GM12864 (cell line): ENCODE results near the gene CDX1.

Experiments
- DNase-seq: peaks from one replicate; pipeline ENCODE4 v3.0.0-alpha.2; 2011; ENCODE audit warnings: low read depth
- H3K4me3 ChIP-seq: 2 replicates; pipeline ENCODE4 v1.5.1; 2011; ENCODE audit warnings: mild to moderate bottlenecking, low read depth, low read length, control low read depth
- CTCF ChIP-seq: IDR thresholded peaks from 2 replicates; pipeline ENCODE4 v1.5.1; 2011; ENCODE audit warnings: low read depth, mild to moderate bottlenecking, moderate library complexity, low read length, control low read depth, inconsistent platforms; ENCODE audit errors: missing control alignments

The CDX1 gene

DNA sequence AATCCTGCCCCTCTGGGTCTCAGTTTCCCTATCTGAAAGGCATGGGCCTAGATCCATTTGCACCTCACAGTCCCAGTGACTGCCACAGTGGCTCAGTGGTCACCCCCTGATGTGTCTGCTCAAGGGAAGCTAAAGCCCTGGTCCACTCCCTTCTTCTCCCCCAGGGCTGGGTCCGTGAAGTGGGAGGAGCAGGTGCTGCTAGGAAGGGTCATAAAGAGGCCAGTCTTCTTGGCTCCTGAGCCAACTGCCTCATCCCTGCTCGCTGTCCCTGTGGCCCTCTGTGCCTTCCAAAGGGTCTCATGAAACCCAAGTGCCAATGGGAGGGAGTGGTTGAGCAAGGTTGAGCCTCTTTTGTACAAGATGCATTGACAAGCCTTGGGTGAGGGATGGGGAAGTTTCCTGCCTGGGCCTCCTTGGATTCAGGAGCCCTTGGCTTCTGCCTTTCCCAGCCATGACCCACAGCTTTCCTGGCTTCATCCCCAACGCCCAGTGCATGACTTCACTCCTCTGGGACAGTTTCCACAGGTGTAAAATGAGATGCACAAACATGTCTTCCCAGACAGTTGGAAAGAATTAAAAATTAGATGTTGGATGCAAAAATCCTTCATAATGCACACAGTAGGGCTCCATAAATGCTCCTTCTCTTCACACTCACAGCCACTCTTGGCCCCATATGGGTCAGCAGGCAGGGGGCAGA, 21.7 kb downstream of the CDX1 start:
- no peak overlapping the region for H3K4me3 ChIP-seq
- no peak for TF ChIP-seq CTCF
- no peak for DNase-seq

- no peak overlapping the region for H3K4me3 ChIP-seq
- no peak for TF ChIP-seq CTCF
- no peak for DNase-seq
These were observed 22.7 kb downstream of the CDX1 start for GRCh38 chr5:150189326-150189725.

- DNase-seq: no peak
- TF ChIP-seq CTCF: no peak
- H3K4me3 ChIP-seq: no peak within 1 kb of the TSS
These were observed 23.3 kb downstream of the CDX1 start, which contains the start of gene SLC6A7 for GRCh38 chr5:150189728-150190502. Gene SLC6A7, plus strand, starts transcription at chr5:150190062. Its CDS starts 266 bp downstream, at chr5:150190328.

DNA sequence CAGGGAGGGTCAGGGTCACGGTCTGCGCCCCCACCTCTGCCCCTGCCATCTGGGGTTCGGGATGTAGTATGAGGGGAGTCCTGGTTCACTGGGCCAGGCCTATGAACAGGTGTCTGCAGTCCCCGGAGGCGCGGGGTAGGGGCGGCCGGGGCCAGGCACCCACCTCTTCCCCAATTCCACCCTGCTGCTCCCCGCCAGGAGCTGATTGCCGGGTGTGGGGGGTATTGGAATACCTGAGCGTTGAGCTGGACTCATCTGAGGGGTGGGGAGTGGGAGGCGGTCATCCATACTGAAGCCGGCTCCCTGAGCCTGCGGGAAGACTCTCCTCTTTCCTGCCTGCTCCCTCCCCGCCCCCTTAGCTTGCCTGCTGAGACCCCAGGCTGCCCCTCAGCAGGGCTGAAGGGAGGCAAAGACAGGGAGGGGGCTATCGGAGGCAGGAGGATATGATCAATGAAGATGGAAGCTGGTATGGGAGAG, 24.0 kb downstream of the CDX1 start:
- no peak for DNase-seq
- no peak for TF ChIP-seq CTCF
- no peak overlapping the region for H3K4me3 ChIP-seq

GRCh38 chr5:150190987-150191386, 24.4 kb downstream of the CDX1 start:
- no peak for TF ChIP-seq CTCF
- no peak for DNase-seq
- H3K4me3 ChIP-seq: no peak overlapping the region

DNA sequence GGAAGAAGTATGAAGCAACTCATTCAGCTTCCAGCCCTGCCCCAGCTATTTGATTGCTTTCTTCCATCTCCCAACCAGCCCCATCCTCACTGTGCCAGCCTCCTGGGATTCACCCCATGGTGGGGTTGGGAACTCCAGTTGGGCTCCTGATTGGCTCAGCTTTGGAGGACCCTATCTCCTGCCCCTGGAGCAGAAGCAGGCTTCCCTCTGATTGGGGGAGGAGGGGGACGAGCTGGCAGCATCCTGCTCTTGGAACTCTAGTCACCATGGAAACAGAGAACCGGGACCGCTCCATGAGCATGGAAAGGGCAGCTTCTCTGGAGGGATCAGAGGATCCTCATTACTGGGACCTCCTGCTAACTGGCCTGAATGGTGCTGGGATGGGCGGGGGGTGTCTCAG, 25.9 kb downstream of the CDX1 start:
- no peak overlapping the region for H3K4me3 ChIP-seq
- no peak for TF ChIP-seq CTCF
- no peak for DNase-seq
